GM18907 (cell line): Measurements from ENCODE around the gene ATG5.
"Not testable (repeated sequence)": the region's sequence is repeated elsewhere in the genome, so short reads cannot be mapped to it uniquely, and the experiment has no call there.

Experiments
- ATAC-seq: cut with Tn5 transposase; IDR thresholded peaks from one replicate; pipeline ENCODE4 v1.9.1; 2021; ENCODE audit warnings: mild to moderate bottlenecking, moderate library complexity; ENCODE audit not compliant: unreplicated experiment

The ATG5 gene

GRCh38 chr6:106259748-106260147 lies 65.8 kb downstream of the ATG5 start:
- not testable (repeated sequence) for ATAC-seq

GRCh38 chr6:106258726-106259125 lies 66.8 kb downstream of the ATG5 start:
- no peak for ATAC-seq

GRCh38 chr6:106257195-106257594 lies 68.4 kb downstream of the ATG5 start:
- no peak for ATAC-seq

- no peak for ATAC-seq
These were observed 69.2 kb downstream of the ATG5 start for GRCh38 chr6:106256201-106256968.

- ATAC-seq = no peak
These were observed 70.3 kb downstream of the ATG5 start for GRCh38 chr6:106255306-106255705.

- no peak for ATAC-seq
These were observed 70.9 kb downstream of the ATG5 start for GRCh38 chr6:106254636-106255035.

- ATAC-seq = no peak
These were observed 71.8 kb downstream of the ATG5 start for GRCh38 chr6:106253731-106254130.

- ATAC-seq = no peak
These were observed 72.4 kb downstream of the ATG5 start for GRCh38 chr6:106253172-106253571.

GRCh38 chr6:106252687-106253086 lies 72.9 kb downstream of the ATG5 start:
- no peak for ATAC-seq

GRCh38 chr6:106251531-106252255 lies 73.9 kb downstream of the ATG5 start:
- not testable (repeated sequence) for ATAC-seq

GRCh38 chr6:106250953-106251352 lies 74.6 kb downstream of the ATG5 start:
- no peak for ATAC-seq

GRCh38 chr6:106249658-106250057 lies 75.9 kb downstream of the ATG5 start:
- no peak for ATAC-seq

- ATAC-seq = peak; percentile 48
These were observed 77.8 kb downstream of the ATG5 start for GRCh38 chr6:106247733-106248132.

GRCh38 chr6:106247293-106247692 lies 78.3 kb downstream of the ATG5 start:
- peak; percentile 63 for ATAC-seq

GRCh38 chr6:106244931-106245330 lies 80.6 kb downstream of the ATG5 start:
- peak; percentile 51 for ATAC-seq

- ATAC-seq = no peak
These were observed 81.0 kb downstream of the ATG5 start for GRCh38 chr6:106244521-106244920.

- no peak for ATAC-seq
These were observed 82.3 kb downstream of the ATG5 start for GRCh38 chr6:106243261-106243660.

- no peak for ATAC-seq
These were observed 84.1 kb downstream of the ATG5 start for GRCh38 chr6:106241498-106241897.

- no peak for ATAC-seq
These were observed 88.3 kb downstream of the ATG5 start for GRCh38 chr6:106237286-106237685.

- not testable (repeated sequence) for ATAC-seq
These were observed 95.6 kb downstream of the ATG5 start for GRCh38 chr6:106229876-106230445.

- no peak for ATAC-seq
These were observed 97.7 kb downstream of the ATG5 start for GRCh38 chr6:106227612-106228507.
